ENCODE measurements around the gene PMM2.

- TF ChIP-seq POLR2AphosphoS5 (IDR thresholded peaks at IDR 0.05; ENCODE audit: borderline replicate concordance, low read depth, low read length) (no peak), EZH2 (IDR thresholded peaks at IDR 0.05) (no peak)
These were observed 28.9 kb upstream of the PMM2 start for GRCh38 chr16:8768692-8769091.

All from SK-N-MC (cell line).